ENCODE data around the gene MYO18B.
"Not testable (repeated sequence)": the region's sequence is repeated elsewhere in the genome, so short reads cannot be mapped to it uniquely, and the experiment has no call there.

MYO18B gene

DNA sequence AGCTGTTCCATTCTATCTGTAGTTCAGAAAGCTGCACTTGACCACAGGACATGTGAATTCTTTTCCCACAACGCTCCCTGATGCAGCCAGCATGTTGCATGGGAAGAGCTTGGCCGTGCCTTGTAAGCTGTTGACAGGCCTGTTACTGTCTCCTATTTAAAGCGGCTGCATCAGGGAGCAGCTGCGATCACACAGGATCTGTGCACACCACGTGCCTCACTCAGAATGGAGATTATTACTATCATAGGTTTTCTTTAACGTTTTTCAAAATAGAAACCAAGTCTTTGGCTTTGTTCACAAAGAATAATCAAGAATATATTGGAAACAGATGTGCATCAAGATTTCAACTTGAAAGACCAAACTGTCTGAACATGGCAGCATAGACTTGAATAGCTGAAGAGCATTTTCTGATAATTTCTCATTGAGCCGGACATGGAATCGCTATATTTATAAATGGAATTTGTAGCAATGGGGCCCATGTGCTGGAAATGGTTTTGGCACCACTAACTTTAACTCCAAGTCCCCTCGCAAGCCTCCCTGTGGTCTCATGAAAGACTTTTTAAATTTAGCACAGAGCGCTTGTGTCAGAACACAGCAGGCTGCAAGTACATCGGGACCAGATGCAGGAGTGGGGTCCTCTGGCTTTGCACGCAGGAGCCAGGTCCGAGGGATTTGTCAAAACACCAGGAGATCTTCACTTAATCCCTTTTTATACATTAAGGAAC, 40.8 kb upstream of the MYO18B start:
- Histone ChIP-seq H3K27me3 (ENCODE audit: control insufficient read depth, insufficient read depth, low read length) (no peaks in the 10 kb centered on the region), H3K9me3 (ENCODE audit: control insufficient read depth, insufficient read depth, low read length) (no peaks in the 10 kb centered on the region), H3K27ac (ENCODE audit: low read depth, low read length) (no peak overlapping the region), H3K4me1 (ENCODE audit: control insufficient read depth, insufficient read depth, low read length) (no peaks in the 10 kb centered on the region), H3K4me3 (ENCODE audit: low read depth, low read length) (no peak overlapping the region), H3K36me3 (ENCODE audit: control insufficient read depth, insufficient read depth, low read length) (peaks cover 21% of the 10 kb centered on the region), H3K9ac (ENCODE audit: low read depth, low read length) (no peak overlapping the region)

DNA sequence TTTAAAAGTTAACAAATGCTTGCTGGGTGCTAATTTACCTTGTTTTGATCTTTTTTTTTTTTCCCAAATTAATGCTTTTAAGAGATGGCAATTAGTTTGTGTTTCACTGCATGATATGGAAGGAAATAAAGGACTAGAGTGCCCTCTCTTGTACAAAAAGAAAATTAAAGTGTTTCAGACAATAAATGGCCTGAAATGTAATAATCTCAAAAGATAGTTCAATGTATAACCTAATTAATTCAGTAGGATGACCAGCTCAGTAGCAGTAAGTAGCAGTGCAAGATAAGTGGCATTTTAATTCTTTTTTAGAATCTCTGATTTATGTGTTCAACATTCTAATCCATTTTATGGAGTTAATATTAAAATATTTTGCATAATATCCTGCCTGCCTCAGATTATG, 39.9 kb upstream of the MYO18B start:
- Histone ChIP-seq H3K4me3 (ENCODE audit: low read depth, low read length) (no peak overlapping the region), H3K4me1 (ENCODE audit: control insufficient read depth, insufficient read depth, low read length) (no peaks in the 10 kb centered on the region), H3K9me3 (ENCODE audit: control insufficient read depth, insufficient read depth, low read length) (no peaks in the 10 kb centered on the region), H3K27me3 (ENCODE audit: control insufficient read depth, insufficient read depth, low read length) (no peaks in the 10 kb centered on the region), H3K36me3 (ENCODE audit: control insufficient read depth, insufficient read depth, low read length) (peaks cover 16% of the 10 kb centered on the region), H3K9ac (ENCODE audit: low read depth, low read length) (no peak overlapping the region), H3K27ac (ENCODE audit: low read depth, low read length) (no peak overlapping the region)

DNA sequence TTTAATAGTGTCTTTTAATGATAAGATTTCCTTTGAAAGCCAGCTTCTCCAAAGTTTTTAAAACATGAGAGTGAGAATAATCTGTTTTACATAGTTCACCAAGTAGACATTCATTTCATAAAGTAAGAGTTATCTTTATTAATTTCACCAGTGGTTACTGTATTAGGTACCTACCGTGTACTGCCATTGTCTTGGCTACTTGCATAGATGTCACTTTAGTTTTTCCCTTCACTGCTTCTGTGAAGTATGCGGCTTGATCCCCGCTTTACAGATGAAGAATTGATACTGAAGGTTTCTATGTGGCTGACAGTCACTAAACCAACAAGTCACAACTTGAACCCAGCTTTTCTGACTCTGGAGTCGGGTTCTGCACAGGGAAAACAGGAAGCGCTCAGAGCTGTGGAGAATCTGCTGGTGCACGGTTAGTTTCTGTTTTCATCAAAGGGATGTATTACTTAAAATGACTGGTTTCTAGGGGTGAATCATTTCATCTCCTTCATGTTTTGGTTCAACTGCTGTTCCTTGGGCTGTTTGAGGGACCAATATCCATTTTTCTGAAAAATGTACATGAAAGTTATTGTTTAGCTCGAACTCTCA, 39.3 kb upstream of the MYO18B start:
- Histone ChIP-seq H3K27ac (ENCODE audit: low read depth, low read length) (no peak overlapping the region), H3K27me3 (ENCODE audit: control insufficient read depth, insufficient read depth, low read length) (no peaks in the 10 kb centered on the region), H3K36me3 (ENCODE audit: control insufficient read depth, insufficient read depth, low read length) (peaks cover 22% of the 10 kb centered on the region), H3K4me3 (ENCODE audit: low read depth, low read length) (no peak overlapping the region), H3K9ac (ENCODE audit: low read depth, low read length) (no peak overlapping the region), H3K4me1 (ENCODE audit: control insufficient read depth, insufficient read depth, low read length) (no peaks in the 10 kb centered on the region), H3K9me3 (ENCODE audit: control insufficient read depth, insufficient read depth, low read length) (no peaks in the 10 kb centered on the region)

DNA sequence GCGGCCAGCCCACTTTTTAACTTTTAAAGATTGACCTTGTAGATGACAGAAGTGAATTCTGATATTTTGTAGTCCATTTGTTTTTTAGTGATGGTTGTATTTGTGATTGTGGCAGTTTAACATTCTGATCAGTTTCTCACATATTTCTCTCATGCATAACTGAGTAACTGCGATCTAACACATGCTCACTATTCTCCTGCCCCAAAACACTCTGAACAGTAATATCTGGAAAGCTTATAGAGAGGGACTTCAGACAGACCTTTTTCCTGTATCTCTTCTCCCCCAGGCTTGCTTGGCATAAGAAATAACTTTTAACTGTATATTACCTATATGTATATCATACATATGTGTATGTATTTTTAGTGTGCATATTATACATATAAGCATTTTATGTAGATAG, 37.3 kb upstream of the MYO18B start:
- Histone ChIP-seq H3K27ac (ENCODE audit: low read depth, low read length) (no peak overlapping the region), H3K27me3 (ENCODE audit: control insufficient read depth, insufficient read depth, low read length) (no peaks in the 10 kb centered on the region), H3K36me3 (ENCODE audit: control insufficient read depth, insufficient read depth, low read length) (peaks cover 23% of the 10 kb centered on the region), H3K4me3 (ENCODE audit: low read depth, low read length) (no peak overlapping the region), H3K4me1 (ENCODE audit: control insufficient read depth, insufficient read depth, low read length) (no peaks in the 10 kb centered on the region), H3K9me3 (ENCODE audit: control insufficient read depth, insufficient read depth, low read length) (no peaks in the 10 kb centered on the region), H3K9ac (ENCODE audit: low read depth, low read length) (no peak overlapping the region)

- H3K4me1 ChIP-seq (ENCODE audit: control insufficient read depth, insufficient read depth, low read length) = no peaks in the 10 kb centered on the region
- H3K27me3 ChIP-seq (ENCODE audit: control insufficient read depth, insufficient read depth, low read length) = no peaks in the 10 kb centered on the region
- H3K9me3 ChIP-seq (ENCODE audit: control insufficient read depth, insufficient read depth, low read length) = no peaks in the 10 kb centered on the region
- H3K36me3 ChIP-seq (ENCODE audit: control insufficient read depth, insufficient read depth, low read length) = peaks cover 29% of the 10 kb centered on the region
- no peak overlapping the region for H3K27ac ChIP-seq (ENCODE audit: low read depth, low read length)
- no peak overlapping the region for H3K9ac ChIP-seq (ENCODE audit: low read depth, low read length)
- H3K4me3 ChIP-seq (ENCODE audit: low read depth, low read length) = no peak overlapping the region
These were observed 35.8 kb upstream of the MYO18B start for GRCh38 chr22:25706197-25706596.

GRCh38 chr22:25708430-25708829, 33.6 kb upstream of the MYO18B start:
- H3K27me3 ChIP-seq (ENCODE audit: control insufficient read depth, insufficient read depth, low read length); H3K27ac ChIP-seq (ENCODE audit: low read depth, low read length); H3K4me3 ChIP-seq (ENCODE audit: low read depth, low read length); H3K4me1 ChIP-seq (ENCODE audit: control insufficient read depth, insufficient read depth, low read length); H3K9me3 ChIP-seq (ENCODE audit: control insufficient read depth, insufficient read depth, low read length); H3K9ac ChIP-seq (ENCODE audit: low read depth, low read length): not testable (repeated sequence)
- peaks cover 32% of the 10 kb centered on the region for H3K36me3 ChIP-seq (ENCODE audit: control insufficient read depth, insufficient read depth, low read length)

GRCh38 chr22:25709758-25710157, 32.2 kb upstream of the MYO18B start:
- Histone ChIP-seq H3K27ac (ENCODE audit: low read depth, low read length) (no peak overlapping the region), H3K4me1 (ENCODE audit: control insufficient read depth, insufficient read depth, low read length) (no peaks in the 10 kb centered on the region), H3K9me3 (ENCODE audit: control insufficient read depth, insufficient read depth, low read length) (no peaks in the 10 kb centered on the region), H3K27me3 (ENCODE audit: control insufficient read depth, insufficient read depth, low read length) (no peaks in the 10 kb centered on the region), H3K4me3 (ENCODE audit: low read depth, low read length) (no peak overlapping the region), H3K36me3 (ENCODE audit: control insufficient read depth, insufficient read depth, low read length) (peaks cover 34% of the 10 kb centered on the region), H3K9ac (ENCODE audit: low read depth, low read length) (no peak overlapping the region)

GRCh38 chr22:25710501-25710900, 31.5 kb upstream of the MYO18B start:
- Histone ChIP-seq H3K9me3 (ENCODE audit: control insufficient read depth, insufficient read depth, low read length) (no peaks in the 10 kb centered on the region), H3K36me3 (ENCODE audit: control insufficient read depth, insufficient read depth, low read length) (peaks cover 39% of the 10 kb centered on the region), H3K9ac (ENCODE audit: low read depth, low read length) (no peak overlapping the region), H3K27me3 (ENCODE audit: control insufficient read depth, insufficient read depth, low read length) (no peaks in the 10 kb centered on the region), H3K4me1 (ENCODE audit: control insufficient read depth, insufficient read depth, low read length) (no peaks in the 10 kb centered on the region), H3K4me3 (ENCODE audit: low read depth, low read length) (no peak overlapping the region), H3K27ac (ENCODE audit: low read depth, low read length) (no peak overlapping the region)

GRCh38 chr22:25711491-25711890, 30.5 kb upstream of the MYO18B start:
- no peaks in the 10 kb centered on the region for H3K9me3 ChIP-seq (ENCODE audit: control insufficient read depth, insufficient read depth, low read length)
- 0 out of 2 replicates have a peak, but pooled peaks cover 4% of the 10 kb centered on the region for H3K4me1 ChIP-seq (ENCODE audit: control insufficient read depth, insufficient read depth, low read length)
- H3K27me3 ChIP-seq (ENCODE audit: control insufficient read depth, insufficient read depth, low read length) = no peaks in the 10 kb centered on the region
- H3K36me3 ChIP-seq (ENCODE audit: control insufficient read depth, insufficient read depth, low read length) = peaks cover 42% of the 10 kb centered on the region
- H3K9ac ChIP-seq (ENCODE audit: low read depth, low read length) = no peak overlapping the region
- no peak overlapping the region for H3K4me3 ChIP-seq (ENCODE audit: low read depth, low read length)
- H3K27ac ChIP-seq (ENCODE audit: low read depth, low read length) = no peak overlapping the region

GRCh38 chr22:25712661-25713400, 29.2 kb upstream of the MYO18B start:
- H3K27me3 ChIP-seq (ENCODE audit: control insufficient read depth, insufficient read depth, low read length) = no peaks in the 10 kb centered on the region
- H3K4me1 ChIP-seq (ENCODE audit: control insufficient read depth, insufficient read depth, low read length) = 0 out of 2 replicates have a peak, but pooled peaks cover 4% of the 10 kb centered on the region
- no peak overlapping the region for H3K27ac ChIP-seq (ENCODE audit: low read depth, low read length)
- peaks cover 34% of the 10 kb centered on the region for H3K36me3 ChIP-seq (ENCODE audit: control insufficient read depth, insufficient read depth, low read length)
- no peak overlapping the region for H3K4me3 ChIP-seq (ENCODE audit: low read depth, low read length)
- H3K9ac ChIP-seq (ENCODE audit: low read depth, low read length) = no peak overlapping the region
- H3K9me3 ChIP-seq (ENCODE audit: control insufficient read depth, insufficient read depth, low read length) = no peaks in the 10 kb centered on the region

DNA sequence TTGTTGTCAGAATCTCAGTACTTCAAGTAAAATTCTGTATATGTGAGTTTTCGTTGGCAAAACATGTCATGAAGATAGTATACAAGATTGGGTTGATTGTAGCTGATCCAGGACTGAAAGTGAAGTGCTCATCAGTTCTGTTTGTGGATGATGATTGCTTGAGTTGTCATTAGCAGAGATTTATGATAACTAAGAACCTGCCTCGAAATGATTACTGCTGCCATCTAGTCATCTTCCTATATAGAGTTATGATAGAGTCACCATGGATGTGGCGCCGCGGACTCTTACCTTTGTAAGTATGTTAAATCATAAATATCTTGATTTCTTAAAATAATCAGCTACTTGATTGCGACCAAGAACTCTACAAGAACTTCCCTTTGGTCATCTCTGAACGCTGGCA, 27.9 kb upstream of the MYO18B start:
- Histone ChIP-seq H3K9me3 (ENCODE audit: control insufficient read depth, insufficient read depth, low read length) (no peaks in the 10 kb centered on the region), H3K4me1 (ENCODE audit: control insufficient read depth, insufficient read depth, low read length) (0 out of 2 replicates have a peak, but pooled peaks cover 4% of the 10 kb centered on the region), H3K9ac (ENCODE audit: low read depth, low read length) (no peak overlapping the region), H3K27ac (ENCODE audit: low read depth, low read length) (no peak overlapping the region), H3K4me3 (ENCODE audit: low read depth, low read length) (no peak overlapping the region), H3K36me3 (ENCODE audit: control insufficient read depth, insufficient read depth, low read length) (peaks cover 37% of the 10 kb centered on the region), H3K27me3 (ENCODE audit: control insufficient read depth, insufficient read depth, low read length) (no peaks in the 10 kb centered on the region)

Data from HUES48 (cell line).